ENCODE measurements around the gene RASGEF1C.

DNA sequence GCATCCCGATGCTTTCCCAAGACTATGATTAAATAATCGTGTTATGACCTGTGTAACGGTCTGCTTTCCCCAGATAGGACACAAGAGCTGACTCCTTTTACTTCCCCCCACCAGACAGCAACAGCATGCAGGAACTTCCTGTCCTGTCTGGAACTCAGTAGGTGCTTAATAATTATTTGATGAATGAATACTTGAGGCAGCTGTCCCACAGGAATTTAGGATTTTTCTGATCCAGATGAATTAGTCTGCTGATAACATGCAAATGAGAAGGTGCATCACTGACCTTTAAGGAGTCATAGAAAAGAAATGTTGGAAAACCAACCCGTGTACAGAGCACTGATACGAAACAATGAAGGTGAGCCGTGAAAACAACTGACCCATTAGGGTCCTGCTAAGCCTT lies 149.7 kb downstream of the RASGEF1C start:
- TF ChIP-seq FOXA1 (IDR thresholded peaks at IDR 0.05) (no peak), FOXK2 (IDR thresholded peaks at IDR 0.05) (no peak), BHLHE40 (IDR thresholded peaks at IDR 0.05; ENCODE audit: borderline replicate concordance) (no peak), LEF1 (IDR thresholded peaks at IDR 0.05; ENCODE audit: borderline replicate concordance) (no peak), L3MBTL2 (conservative IDR thresholded peaks at IDR 0.05) (no peak), NFRKB (IDR thresholded peaks at IDR 0.05) (no peak), SP1 (IDR thresholded peaks at IDR 0.05) (no peak), CTBP1 (IDR thresholded peaks at IDR 0.05; ENCODE audit: borderline replicate concordance) (no peak), ELF4 (IDR thresholded peaks at IDR 0.05) (no peak), ZNF384 (IDR thresholded peaks at IDR 0.05) (no peak), TARDBP (IDR thresholded peaks at IDR 0.05) (no peak), ARNT (IDR thresholded peaks at IDR 0.05) (no peak), HDGF (IDR thresholded peaks at IDR 0.05; ENCODE audit: borderline replicate concordance) (no peak)
